K562 (cell line): ENCODE measurements around the gene MRFAP1.

ENCODE experiments used
- CEBPB ChIP-seq: fragments of 450-650 bp; IDR thresholded peaks from 2 replicates; pipeline ENCODE4 v1.6.1; 2016; ENCODE audit warnings: missing genetic modification characterization, missing compliant biosample characterization
- CHD2 ChIP-seq: IDR thresholded peaks from 2 replicates; pipeline ENCODE4 v1.6.1; 2011; ENCODE audit warnings: low read depth, low read length
- CTCF ChIP-seq, 3 experiments: IDR thresholded peaks in 2 of 3; conservative IDR thresholded peaks in 1 of 3; 2 replicates each; pipeline ENCODE4 v1.5.1; 2011 to 2012; ENCODE audit warnings: low read length in 3 of 3, mild to moderate bottlenecking in 3 of 3, control low read depth in 2 of 3, improper control_type of control experiment in 1 of 3, inconsistent platforms in 1 of 3, low read depth in 1 of 3, mixed read lengths in 1 of 3, moderate library complexity in 1 of 3; ENCODE audit not compliant: insufficient read depth in 2 of 3
- DEAF1 ChIP-seq: fragments of 450-650 bp; formaldehyde crosslinking; IDR thresholded peaks from 2 replicates; pipeline ENCODE4 v1.4.0; 2020; ENCODE audit warnings: mild to moderate bottlenecking, moderate library complexity
- JUNB ChIP-seq: fragments of 450-650 bp; formaldehyde crosslinking; conservative IDR thresholded peaks from 2 replicates; pipeline ENCODE4 v1.4.0; 2020; ENCODE audit warnings: mild to moderate bottlenecking
- MAX ChIP-seq: sonication (generic); formaldehyde crosslinking; IDR thresholded peaks from 2 replicates; pipeline ENCODE4 v1.9.0; 2022; ENCODE audit warnings: mild to moderate bottlenecking, missing genetic modification reagents
- POLR2AphosphoS5 ChIP-seq: IDR thresholded peaks from 2 replicates; pipeline ENCODE4 v1.6.1; 2011; ENCODE audit warnings: mild to moderate bottlenecking, low read depth, low read length, moderate library complexity; ENCODE audit not compliant: control insufficient read depth, insufficient read depth
- PREB ChIP-seq: sonication (generic); formaldehyde crosslinking; IDR thresholded peaks from 2 replicates; pipeline ENCODE4 v1.8.1; 2023; ENCODE audit warnings: mild to moderate bottlenecking, missing genetic modification reagents
- REST ChIP-seq, 2 experiments: fragments of 450-650 bp; formaldehyde crosslinking in 1 of 2; IDR thresholded peaks; 2 replicates each; pipeline versions ENCODE4 v1.4.0 to v1.6.1; 2014 to 2020; ENCODE audit warnings: mild to moderate bottlenecking in 2 of 2, borderline replicate concordance in 1 of 2, low read depth in 1 of 2
- SP2 ChIP-seq: IDR thresholded peaks from 2 replicates; pipeline ENCODE4 v1.6.1; 2011; ENCODE audit warnings: mild to moderate bottlenecking, low read depth, low read length, moderate library complexity; ENCODE audit not compliant: poor library complexity, severe bottlenecking; ENCODE audit errors: extremely low read depth
- SREBF1 ChIP-seq: fragments of 150-350 bp; IDR thresholded peaks from 2 replicates; pipeline ENCODE4 v1.6.1; 2014; ENCODE audit warnings: antibody characterized with exemption, low read depth, low read length, borderline replicate concordance
- ZNF253 ChIP-seq: fragments of 250-450 bp; sonication (Bioruptor Pico); conservative IDR thresholded peaks from 2 replicates; pipeline ENCODE4 v1.6.1; 2021; ENCODE audit warnings: mild to moderate bottlenecking
- ZNF274 ChIP-seq: IDR thresholded peaks from 2 replicates; pipeline ENCODE4 v1.6.1; 2011; ENCODE audit warnings: low read depth, mild to moderate bottlenecking, low read length, moderate library complexity, borderline replicate concordance

GRCh38 chr4:6647582-6648230 is 7.2 kb downstream of the MRFAP1 start:
- TF ChIP-seq POLR2AphosphoS5 (no peak), ZNF274 (no peak), DEAF1 (CRISPR knock-in tag) (no peak), PREB (no peak), JUNB (no peak), REST (IDR thresholded peaks at IDR 0.05; ENCODE audit: borderline replicate concordance) (no peak), REST (CRISPR knock-in tag; IDR thresholded peaks at IDR 0.05; ENCODE audit: low read depth) (no peak), CTCF (IDR thresholded peaks at IDR 0.05 in 2 of 3, conservative IDR thresholded peaks at IDR 0.05 in 1 of 3; ENCODE audit: insufficient read depth in 2 of 3, low read depth in 1 of 3, low read length in 3 of 3) (no peak), ZNF253 (CRISPR knock-in tag) (no peak), SREBF1 (no peak), CEBPB (tag) (no peak), SP2 (no peak), MAX (no peak), CHD2 (no peak)
